Fibroblast of lung (primary cell): ENCODE results near the gene OTC. TPM values are rescaled to one million over a fixed set of nuclear protein-coding genes. Genes with fewer than 3 reads are reported as not detected.

Experiments used
- DNase-seq, 2 donors: peaks; one replicate each; pipeline versions ENCODE4 v3.0.0 to v3.0.0-alpha.2; 2010; ENCODE audit warnings: low read depth in 2 of 2
- H2AFZ ChIP-seq: 2 replicates; pipeline ENCODE4 v1.5.1; 2012; ENCODE audit warnings: low read length, control low read depth, inconsistent platforms
- H3K27ac ChIP-seq: 2 replicates; pipeline ENCODE4 v1.5.1; 2011; ENCODE audit warnings: low read length, control low read depth; ENCODE audit not compliant: insufficient read depth
- H3K27me3 ChIP-seq: 2 replicates; pipeline ENCODE4 v1.5.1; 2011; ENCODE audit warnings: mild to moderate bottlenecking, low read length; ENCODE audit not compliant: control insufficient read depth, insufficient read depth
- H3K36me3 ChIP-seq: 2 replicates; pipeline ENCODE4 v1.5.1; 2011; ENCODE audit warnings: low read length; ENCODE audit not compliant: control insufficient read depth, insufficient read depth
- H3K4me1 ChIP-seq: 2 replicates; pipeline ENCODE4 v1.5.1; 2011; ENCODE audit warnings: low read length; ENCODE audit not compliant: control insufficient read depth, insufficient read depth; ENCODE audit errors: extremely low read depth
- H3K4me2 ChIP-seq: 2 replicates; pipeline ENCODE4 v1.5.1; 2011; ENCODE audit warnings: low read length, control low read depth; ENCODE audit not compliant: insufficient read depth; ENCODE audit errors: extremely low read depth
- H3K4me3 ChIP-seq, 4 experiments: fragments of 200-600 bp in 1 of 4; sonication (generic) in 1 of 4; replicated peaks in 1 of 4; 2 replicates each; pipeline ENCODE4 v1.5.1; 2011 to 2016; ENCODE audit warnings: low read length in 4 of 4, low read depth in 3 of 4, mild to moderate bottlenecking in 3 of 4, control low read depth in 2 of 4, inconsistent platforms in 1 of 4, mixed read lengths in 1 of 4; ENCODE audit not compliant: insufficient read depth in 1 of 4; ENCODE audit errors: control extremely low read depth in 1 of 4
- H3K79me2 ChIP-seq: 2 replicates; pipeline ENCODE4 v1.5.1; 2012; ENCODE audit warnings: mild to moderate bottlenecking, low read length, inconsistent platforms; ENCODE audit not compliant: control insufficient read depth, insufficient read depth
- H3K9ac ChIP-seq: 2 replicates; pipeline ENCODE4 v1.5.1; 2011; ENCODE audit warnings: mild to moderate bottlenecking, low read length, control low read depth; ENCODE audit not compliant: insufficient read depth
- H3K9me3 ChIP-seq: 2 replicates; pipeline ENCODE4 v1.5.1; 2012; ENCODE audit warnings: low read depth, low read length; ENCODE audit not compliant: control insufficient read depth, insufficient read depth
- H4K20me1 ChIP-seq: 2 replicates; pipeline ENCODE4 v1.5.1; 2011; ENCODE audit warnings: low read length; ENCODE audit not compliant: control insufficient read depth, insufficient read depth; ENCODE audit errors: extremely low read depth
- CTCF ChIP-seq, 2 donors: IDR thresholded peaks in 1 of 2; conservative IDR thresholded peaks in 1 of 2; 1 replicate in 1 of 2; 2 replicates in 1 of 2; pipeline ENCODE4 v1.5.1; 2011 to 2012; ENCODE audit warnings: low read length in 2 of 2, control low read depth in 1 of 2, inconsistent platforms in 1 of 2, low read depth in 1 of 2, mild to moderate bottlenecking in 1 of 2
- EZH2 ChIP-seq: IDR thresholded peaks from 2 replicates; pipeline ENCODE4 v1.5.1; 2012; ENCODE audit warnings: low read length, control low read depth, mild to moderate bottlenecking; ENCODE audit errors: missing control alignments
- polyA plus RNA-seq, 2 donors: library from polyadenylated mRNA; depleted of rRNA in 1 of 2; stranded (reverse) in 1 of 2; unstranded in 1 of 2; fragments of >200 nt; gene quantifications; 2 replicates each; pipeline ENCODE4 v1.2.1, GENCODE V29; 2011 to 2012; ENCODE audit warnings: missing spikeins in 1 of 2
- total RNA-seq: library from RNA; depleted of rRNA; stranded (reverse); fragments of >200 nt; gene quantifications from 2 replicates; pipeline ENCODE4 v1.2.1, GENCODE V29; 2014

OTC gene
- total and polyA plus RNA-seq, 2 donors (not counting 1 experiment from before 2014, with no cell fraction given) = not detected

GRCh38 chrX:38320819-38321218 is 31.6 kb upstream of the OTC start:
- Histone ChIP-seq H3K79me2 (no peaks in the 10 kb centered on the region), H4K20me1 (no peaks in the 10 kb centered on the region), H3K27ac (no peak overlapping the region), H3K4me1 (no peaks in the 10 kb centered on the region), H2AFZ (no peak overlapping the region), H3K36me3 (no peaks in the 10 kb centered on the region), H3K9me3 (no peaks in the 10 kb centered on the region), H3K4me3 (no peak overlapping the region), H3K27me3 (no peaks in the 10 kb centered on the region), H3K4me2 (no peak overlapping the region), H3K9ac (no peak overlapping the region)
- DNase-seq = no peak
- no peak for TF ChIP-seq EZH2
- TF ChIP-seq CTCF (conservative IDR thresholded peaks at IDR 0.05 in 1 of 2, IDR thresholded peaks at IDR 0.05 in 1 of 2; ENCODE audit: low read depth in 1 of 2, low read length in 2 of 2) = no peak

GRCh38 chrX:38326086-38326485 is 26.3 kb upstream of the OTC start:
- TF ChIP-seq EZH2 (no peak), CTCF (conservative IDR thresholded peaks at IDR 0.05 in 1 of 2, IDR thresholded peaks at IDR 0.05 in 1 of 2; ENCODE audit: low read depth in 1 of 2, low read length in 2 of 2) (no peak)
- Histone ChIP-seq H3K27me3 (no peaks in the 10 kb centered on the region), H3K9me3 (no peaks in the 10 kb centered on the region), H3K9ac (no peak overlapping the region), H4K20me1 (no peaks in the 10 kb centered on the region), H2AFZ (no peak overlapping the region), H3K4me3 (peak overlapping the region; percentile 62 to 70 (median 66)), H3K79me2 (no peaks in the 10 kb centered on the region), H3K36me3 (no peaks in the 10 kb centered on the region), H3K27ac (peak overlapping the region; percentile 89), H3K4me1 (no peaks in the 10 kb centered on the region), H3K4me2 (peak overlapping the region; percentile 49)
- no peak for DNase-seq

GRCh38 chrX:38327007-38327774 is 25.2 kb upstream of the OTC start, which contains the start of gene RPGR:
TSS of gene RPGR (minus strand) at chrX:38327509. CDS start at chrX:38327367, 142 bp downstream.
- Histone ChIP-seq H3K79me2 (no peaks in the 10 kb centered on the region), H2AFZ (peak within 1 kb of the TSS; percentile 75), H3K4me3 (peak within 1 kb of the TSS; percentile 62 to 70 (median 66)), H4K20me1 (no peaks in the 10 kb centered on the region), H3K36me3 (no peaks in the 10 kb centered on the region), H3K9me3 (no peaks in the 10 kb centered on the region), H3K27ac (peak within 1 kb of the TSS; percentile 89), H3K27me3 (no peaks in the 10 kb centered on the region), H3K4me2 (peak within 1 kb of the TSS; percentile 49), H3K9ac (peak within 1 kb of the TSS; percentile 91), H3K4me1 (no peaks in the 10 kb centered on the region)
- DNase-seq = peak; percentile 90 to 93
- TF ChIP-seq CTCF (conservative IDR thresholded peaks at IDR 0.05 in 1 of 2, IDR thresholded peaks at IDR 0.05 in 1 of 2; ENCODE audit: low read depth in 1 of 2, low read length in 2 of 2) (peak; percentile 40 to 68), EZH2 (no peak)
